GM19463 (cell line): ENCODE data around the gene MEGF11.

ENCODE experiments used
- ATAC-seq: cut with Tn5 transposase; IDR thresholded peaks from one replicate; pipeline ENCODE4 v1.9.1; 2021; ENCODE audit warnings: mild to moderate bottlenecking, moderate library complexity; ENCODE audit not compliant: unreplicated experiment

The MEGF11 gene

GRCh38 chr15:66184492-66184891 lies 69.1 kb downstream of the MEGF11 start:
- no peak for ATAC-seq

- ATAC-seq: no peak
Measured at GRCh38 chr15:66180531-66181097, 72.9 kb downstream of the MEGF11 start.

- ATAC-seq: no peak
Measured at GRCh38 chr15:66178531-66178910, 75.0 kb downstream of the MEGF11 start.

GRCh38 chr15:66172324-66172980 lies 81.1 kb downstream of the MEGF11 start:
- no peak for ATAC-seq

- ATAC-seq: no peak
Measured at GRCh38 chr15:66171841-66172240, 81.7 kb downstream of the MEGF11 start.

GRCh38 chr15:66170716-66171115 lies 82.8 kb downstream of the MEGF11 start:
- no peak for ATAC-seq

- no peak for ATAC-seq
Measured at GRCh38 chr15:66170042-66170441, 83.5 kb downstream of the MEGF11 start.

- ATAC-seq: no peak
Measured at GRCh38 chr15:66169625-66170024, 83.9 kb downstream of the MEGF11 start.

GRCh38 chr15:66169023-66169422 lies 84.5 kb downstream of the MEGF11 start:
- no peak for ATAC-seq

- ATAC-seq: no peak
Measured at GRCh38 chr15:66167854-66168253, 85.7 kb downstream of the MEGF11 start.

GRCh38 chr15:66165856-66166255 lies 87.7 kb downstream of the MEGF11 start:
- no peak for ATAC-seq

- no peak for ATAC-seq
Measured at GRCh38 chr15:66164788-66165187, 88.8 kb downstream of the MEGF11 start.

GRCh38 chr15:66163553-66163952 lies 90.0 kb downstream of the MEGF11 start:
- no peak for ATAC-seq

GRCh38 chr15:66162286-66162685 lies 91.3 kb downstream of the MEGF11 start:
- no peak for ATAC-seq

GRCh38 chr15:66161575-66162118 lies 91.9 kb downstream of the MEGF11 start:
- ATAC-seq: no peak

- no peak for ATAC-seq
Measured at GRCh38 chr15:66161108-66161507, 92.4 kb downstream of the MEGF11 start.

GRCh38 chr15:66157507-66157906 lies 96.0 kb downstream of the MEGF11 start:
- ATAC-seq: no peak

- ATAC-seq: no peak
Measured at GRCh38 chr15:66156310-66156975, 97.1 kb downstream of the MEGF11 start.

GRCh38 chr15:66155065-66155464 lies 98.5 kb downstream of the MEGF11 start:
- no peak for ATAC-seq

GRCh38 chr15:66154581-66154980 lies 99.0 kb downstream of the MEGF11 start:
- ATAC-seq: no peak

- ATAC-seq: no peak
Measured at GRCh38 chr15:66153549-66154415, 99.8 kb downstream of the MEGF11 start.
